ENCODE measurements around the gene IL13RA2. TPM values are rescaled to one million over a fixed set of nuclear protein-coding genes. Genes with fewer than 3 reads are reported as not detected.

The IL13RA2 gene
- total RNA-seq, 1 experiment from 2014 or later = not detected

- DNase-seq (ENCODE audit: low read depth, low spot score) (no peak), ATAC-seq (no peak)
- H3K4me2 ChIP-seq (ENCODE audit: low read length) = no peak overlapping the region
- H3K79me2 ChIP-seq (ENCODE audit: insufficient read depth, low read length) = no peaks in the 10 kb centered on the region
- no peaks in the 10 kb centered on the region for H3K27me3 ChIP-seq (ENCODE audit: insufficient read depth, low read length)
- no peaks in the 10 kb centered on the region for H3K36me3 ChIP-seq (ENCODE audit: control insufficient read depth in 1 of 2, insufficient read depth in 2 of 2, low read length in 2 of 2)
- H3K9ac ChIP-seq (ENCODE audit: low read length) = no peak overlapping the region
- no peak overlapping the region for H3K4me3 ChIP-seq (replicated peaks in 1 of 2; ENCODE audit: low read depth in 1 of 2, low read length in 2 of 2)
- TF ChIP-seq SIN3A (IDR thresholded peaks at IDR 0.05; ENCODE audit: low read depth) (no peak), POLR2A (IDR thresholded peaks at IDR 0.05; ENCODE audit: borderline replicate concordance, extremely low read depth, insufficient read depth, insufficient read length) (no peak), SP1 (IDR thresholded peaks at IDR 0.05; ENCODE audit: low read depth) (no peak), YY1 (IDR thresholded peaks at IDR 0.05; ENCODE audit: extremely low read depth, insufficient replicate concordance, low read depth, low read length) (no peak)
- H4K20me1 ChIP-seq (ENCODE audit: insufficient read depth) = no peaks in the 10 kb centered on the region
- H3K27ac ChIP-seq (ENCODE audit: low read depth, low read length) = no peak overlapping the region
- no peak overlapping the region for H2AFZ ChIP-seq (ENCODE audit: low read depth, low read length, poor library complexity, severe bottlenecking)
- ChIA-PET RAD21 (ENCODE audit: low non-redundant PET in 1 of 2, low total read pairs in 2 of 2, uncharacterized antibody in 2 of 2, unreplicated experiment in 2 of 2) (no interaction called here), CTCF (no interaction called here), POLR2A (no interaction called here)
- H3K4me1 ChIP-seq (ENCODE audit: control insufficient read depth in 1 of 2, insufficient read depth in 2 of 2, low read length in 2 of 2) = no peaks in the 10 kb centered on the region
- BruUV-seq (replicated peaks) = no TSS peak
- no peaks in the 10 kb centered on the region for H3K9me3 ChIP-seq (ENCODE audit: control insufficient read depth in 1 of 2, insufficient read depth in 1 of 2, low read depth in 1 of 2, low read length in 2 of 2)
- no peaks in the 10 kb centered on the region for H3K9me2 ChIP-seq (ENCODE audit: insufficient read depth)
- intact Hi-C loops (cut with micrococcal nuclease) = no loop called here
These were observed 19.6 kb downstream of the IL13RA2 start for GRCh38 chrX:114997779-114998178.

DNA sequence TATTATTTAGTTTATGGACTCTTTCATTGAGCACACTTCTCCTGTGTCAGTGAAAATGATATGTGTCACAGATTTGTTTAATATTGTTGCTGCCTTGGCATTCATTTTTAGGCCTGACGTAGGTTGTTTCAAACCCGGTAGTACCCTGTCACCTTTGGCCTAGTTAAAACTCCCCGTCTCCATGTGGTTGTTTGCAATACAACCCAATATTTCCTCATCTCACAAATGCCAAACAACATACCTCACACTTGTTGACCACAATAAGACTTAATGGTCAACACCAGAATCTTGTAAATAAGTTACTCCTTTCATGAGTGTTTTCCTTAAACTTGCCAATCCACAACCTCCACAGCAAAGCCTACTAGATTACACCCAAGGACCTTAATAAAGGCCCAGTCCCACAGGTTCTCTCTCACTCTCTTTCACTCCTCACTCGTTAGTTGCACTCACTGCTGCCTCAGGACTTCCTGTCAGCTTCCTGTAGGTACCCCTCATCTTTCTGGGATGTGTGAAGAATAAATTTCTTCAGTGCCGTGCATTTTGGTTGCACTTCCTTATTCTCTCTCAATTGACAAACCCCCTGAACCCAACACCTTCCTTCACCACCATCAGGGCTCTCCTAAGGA, 31.3 kb downstream of the IL13RA2 start:
- intact Hi-C loops (cut with micrococcal nuclease) = no loop called here
- Histone ChIP-seq H3K36me3 (ENCODE audit: control insufficient read depth in 1 of 2, insufficient read depth in 2 of 2, low read length in 2 of 2) (no peaks in the 10 kb centered on the region), H3K4me2 (ENCODE audit: low read length) (no peak overlapping the region), H3K9ac (ENCODE audit: low read length) (no peak overlapping the region), H3K4me3 (replicated peaks in 1 of 2; ENCODE audit: low read depth in 1 of 2, low read length in 2 of 2) (no peak overlapping the region), H3K27ac (ENCODE audit: low read depth, low read length) (no peak overlapping the region), H3K4me1 (ENCODE audit: control insufficient read depth in 1 of 2, insufficient read depth in 2 of 2, low read length in 2 of 2) (no peaks in the 10 kb centered on the region), H2AFZ (ENCODE audit: low read depth, low read length, poor library complexity, severe bottlenecking) (no peak overlapping the region), H3K9me2 (ENCODE audit: insufficient read depth) (no peaks in the 10 kb centered on the region), H3K27me3 (ENCODE audit: insufficient read depth, low read length) (no peaks in the 10 kb centered on the region), H4K20me1 (ENCODE audit: insufficient read depth) (no peaks in the 10 kb centered on the region), H3K9me3 (ENCODE audit: control insufficient read depth in 1 of 2, insufficient read depth in 1 of 2, low read depth in 1 of 2, low read length in 2 of 2) (no peaks in the 10 kb centered on the region), H3K79me2 (ENCODE audit: insufficient read depth, low read length) (no peaks in the 10 kb centered on the region)
- ATAC-seq = no peak
- ChIA-PET CTCF (no interaction called here), POLR2A (no interaction called here), RAD21 (ENCODE audit: low non-redundant PET in 1 of 2, low total read pairs in 2 of 2, uncharacterized antibody in 2 of 2, unreplicated experiment in 2 of 2) (no interaction called here)
- no TSS peak for BruUV-seq (replicated peaks)
- no peak for DNase-seq (ENCODE audit: low read depth, low spot score)
- no peak for TF ChIP-seq EZH2phosphoT487 (IDR thresholded peaks at IDR 0.05; ENCODE audit: borderline replicate concordance)
- no peak for TF ChIP-seq TCF7L2 (IDR thresholded peaks at IDR 0.05; ENCODE audit: borderline replicate concordance, extremely low read depth, insufficient read depth, insufficient read length)
- no peak for TF ChIP-seq RAD21 (IDR thresholded peaks at IDR 0.05; ENCODE audit: low read depth)
- no peak for TF ChIP-seq SP1 (IDR thresholded peaks at IDR 0.05; ENCODE audit: low read depth)
- TF ChIP-seq SIN3A (IDR thresholded peaks at IDR 0.05; ENCODE audit: low read depth) = no peak
- no peak for TF ChIP-seq ZNF274 (IDR thresholded peaks at IDR 0.05; ENCODE audit: low read depth, low read length)
- TF ChIP-seq EZH2 (IDR thresholded peaks at IDR 0.05) = no peak
- TF ChIP-seq FOSL1 (IDR thresholded peaks at IDR 0.05; ENCODE audit: low read depth) = no peak
- TF ChIP-seq POLR2AphosphoS5 (IDR thresholded peaks at IDR 0.05; ENCODE audit: low read depth, low read length) = no peak
- TF ChIP-seq, protein P1, sequence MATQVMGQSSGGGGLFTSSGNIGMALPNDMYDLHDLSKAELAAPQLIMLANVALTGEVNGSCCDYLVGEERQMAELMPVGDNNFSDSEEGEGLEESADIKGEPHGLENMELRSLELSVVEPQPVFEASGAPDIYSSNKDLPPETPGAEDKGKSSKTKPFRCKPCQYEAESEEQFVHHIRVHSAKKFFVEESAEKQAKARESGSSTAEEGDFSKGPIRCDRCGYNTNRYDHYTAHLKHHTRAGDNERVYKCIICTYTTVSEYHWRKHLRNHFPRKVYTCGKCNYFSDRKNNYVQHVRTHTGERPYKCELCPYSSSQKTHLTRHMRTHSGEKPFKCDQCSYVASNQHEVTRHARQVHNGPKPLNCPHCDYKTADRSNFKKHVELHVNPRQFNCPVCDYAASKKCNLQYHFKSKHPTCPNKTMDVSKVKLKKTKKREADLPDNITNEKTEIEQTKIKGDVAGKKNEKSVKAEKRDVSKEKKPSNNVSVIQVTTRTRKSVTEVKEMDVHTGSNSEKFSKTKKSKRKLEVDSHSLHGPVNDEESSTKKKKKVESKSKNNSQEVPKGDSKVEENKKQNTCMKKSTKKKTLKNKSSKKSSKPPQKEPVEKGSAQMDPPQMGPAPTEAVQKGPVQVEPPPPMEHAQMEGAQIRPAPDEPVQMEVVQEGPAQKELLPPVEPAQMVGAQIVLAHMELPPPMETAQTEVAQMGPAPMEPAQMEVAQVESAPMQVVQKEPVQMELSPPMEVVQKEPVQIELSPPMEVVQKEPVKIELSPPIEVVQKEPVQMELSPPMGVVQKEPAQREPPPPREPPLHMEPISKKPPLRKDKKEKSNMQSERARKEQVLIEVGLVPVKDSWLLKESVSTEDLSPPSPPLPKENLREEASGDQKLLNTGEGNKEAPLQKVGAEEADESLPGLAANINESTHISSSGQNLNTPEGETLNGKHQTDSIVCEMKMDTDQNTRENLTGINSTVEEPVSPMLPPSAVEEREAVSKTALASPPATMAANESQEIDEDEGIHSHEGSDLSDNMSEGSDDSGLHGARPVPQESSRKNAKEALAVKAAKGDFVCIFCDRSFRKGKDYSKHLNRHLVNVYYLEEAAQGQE (IDR thresholded peaks at IDR 0.05; ENCODE audit: low read depth) = no peak
- TF ChIP-seq, protein P2, sequence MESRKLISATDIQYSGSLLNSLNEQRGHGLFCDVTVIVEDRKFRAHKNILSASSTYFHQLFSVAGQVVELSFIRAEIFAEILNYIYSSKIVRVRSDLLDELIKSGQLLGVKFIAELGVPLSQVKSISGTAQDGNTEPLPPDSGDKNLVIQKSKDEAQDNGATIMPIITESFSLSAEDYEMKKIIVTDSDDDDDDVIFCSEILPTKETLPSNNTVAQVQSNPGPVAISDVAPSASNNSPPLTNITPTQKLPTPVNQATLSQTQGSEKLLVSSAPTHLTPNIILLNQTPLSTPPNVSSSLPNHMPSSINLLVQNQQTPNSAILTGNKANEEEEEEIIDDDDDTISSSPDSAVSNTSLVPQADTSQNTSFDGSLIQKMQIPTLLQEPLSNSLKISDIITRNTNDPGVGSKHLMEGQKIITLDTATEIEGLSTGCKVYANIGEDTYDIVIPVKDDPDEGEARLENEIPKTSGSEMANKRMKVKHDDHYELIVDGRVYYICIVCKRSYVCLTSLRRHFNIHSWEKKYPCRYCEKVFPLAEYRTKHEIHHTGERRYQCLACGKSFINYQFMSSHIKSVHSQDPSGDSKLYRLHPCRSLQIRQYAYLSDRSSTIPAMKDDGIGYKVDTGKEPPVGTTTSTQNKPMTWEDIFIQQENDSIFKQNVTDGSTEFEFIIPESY (IDR thresholded peaks at IDR 0.05; ENCODE audit: extremely low read depth, insufficient replicate concordance, low read length) = no peak
- no peak for TF ChIP-seq CEBPB (IDR thresholded peaks at IDR 0.05; ENCODE audit: low read depth)
- TF ChIP-seq CBX3 (IDR thresholded peaks at IDR 0.05; ENCODE audit: low read depth) = no peak
- TF ChIP-seq ZFX (IDR thresholded peaks at IDR 0.05) = no peak
- TF ChIP-seq JUND (IDR thresholded peaks at IDR 0.05) = no peak

All from HCT116 (cell line).